ENCODE results near the gene DERA. TPM values are rescaled to one million over a fixed set of nuclear protein-coding genes. Genes with fewer than 3 reads are reported as not detected.
A peak's percentile ranks its signal among the peaks of the same experiment; 100 is the strongest.

The DERA gene
- total and polyA plus RNA-seq, 2 donors (not counting 1 experiment from before 2014, with no cell fraction given) = 48.2 to 51.5 TPM

DNA sequence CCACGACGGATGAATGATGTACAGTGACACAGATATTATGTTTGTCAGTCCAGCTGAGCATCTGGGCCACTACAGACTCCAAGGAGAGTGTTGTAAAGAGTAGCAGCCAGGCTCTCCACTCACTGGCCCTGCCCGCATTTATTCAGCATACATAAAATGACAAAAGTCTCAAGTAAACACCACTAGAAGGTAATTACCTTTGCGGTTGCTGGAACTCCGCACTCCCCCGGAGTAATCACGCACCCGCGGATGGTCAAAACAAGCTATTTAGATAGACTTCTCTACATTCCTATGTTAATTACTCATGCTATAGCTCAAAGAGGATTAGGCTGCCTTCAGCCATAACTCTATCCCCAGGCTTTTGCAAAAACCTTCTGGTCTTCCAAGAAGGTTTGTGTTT is 47.8 kb upstream of the DERA start:
- no peak overlapping the region for H3K4me3 ChIP-seq (replicated peaks in 1 of 4; ENCODE audit: control extremely low read depth in 1 of 4, insufficient read depth in 1 of 4, low read depth in 3 of 4, low read length in 4 of 4)
- TF ChIP-seq CTCF (conservative IDR thresholded peaks at IDR 0.05 in 1 of 2, IDR thresholded peaks at IDR 0.05 in 1 of 2; ENCODE audit: low read depth in 1 of 2, low read length in 2 of 2) (no peak), EZH2 (IDR thresholded peaks at IDR 0.05; ENCODE audit: low read length, missing control alignments) (no peak)
- no peak overlapping the region for H2AFZ ChIP-seq (ENCODE audit: low read length)
- H3K4me2 ChIP-seq (ENCODE audit: extremely low read depth, insufficient read depth, low read length) = no peak overlapping the region
- no peaks in the 10 kb centered on the region for H3K9me3 ChIP-seq (ENCODE audit: control insufficient read depth, insufficient read depth, low read depth, low read length)
- H3K27ac ChIP-seq (ENCODE audit: insufficient read depth, low read length) = no peak overlapping the region
- no peaks in the 10 kb centered on the region for H3K79me2 ChIP-seq (ENCODE audit: control insufficient read depth, insufficient read depth, low read length)
- H3K27me3 ChIP-seq (ENCODE audit: control insufficient read depth, insufficient read depth, low read length) = no peaks in the 10 kb centered on the region
- H3K9ac ChIP-seq (ENCODE audit: insufficient read depth, low read length) = no peak overlapping the region
- H3K36me3 ChIP-seq (ENCODE audit: control insufficient read depth, insufficient read depth, low read length) = no peaks in the 10 kb centered on the region
- no peaks in the 10 kb centered on the region for H4K20me1 ChIP-seq (ENCODE audit: control insufficient read depth, extremely low read depth, insufficient read depth, low read length)
- DNase-seq (ENCODE audit: low read depth in 2 of 2) = no peak
- no peaks in the 10 kb centered on the region for H3K4me1 ChIP-seq (ENCODE audit: control insufficient read depth, extremely low read depth, insufficient read depth, low read length)

DNA sequence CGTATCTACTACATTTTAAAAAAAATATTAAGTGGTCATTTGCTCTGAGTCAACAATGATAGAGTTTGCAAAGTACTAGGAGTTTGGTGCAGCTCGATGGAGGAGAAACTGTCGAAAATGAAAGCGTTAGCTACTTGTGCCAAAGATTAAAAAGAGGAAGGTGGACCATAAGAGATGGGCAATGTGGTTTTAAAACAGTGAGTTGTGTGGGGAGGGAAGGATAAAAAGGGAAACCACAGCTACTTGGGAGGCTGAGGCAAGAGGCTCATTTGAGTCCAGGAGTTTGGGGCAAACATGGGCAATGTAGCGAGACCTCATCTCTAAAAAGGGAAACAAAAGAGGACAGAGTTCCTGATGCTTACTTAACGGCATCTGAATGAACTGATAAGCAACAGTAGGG is 47.1 kb upstream of the DERA start:
- no peak overlapping the region for H2AFZ ChIP-seq (ENCODE audit: low read length)
- no peaks in the 10 kb centered on the region for H3K9me3 ChIP-seq (ENCODE audit: control insufficient read depth, insufficient read depth, low read depth, low read length)
- H3K27ac ChIP-seq (ENCODE audit: insufficient read depth, low read length) = no peak overlapping the region
- no peaks in the 10 kb centered on the region for H3K79me2 ChIP-seq (ENCODE audit: control insufficient read depth, insufficient read depth, low read length)
- H3K27me3 ChIP-seq (ENCODE audit: control insufficient read depth, insufficient read depth, low read length) = no peaks in the 10 kb centered on the region
- no peak overlapping the region for H3K9ac ChIP-seq (ENCODE audit: insufficient read depth, low read length)
- H3K4me1 ChIP-seq (ENCODE audit: control insufficient read depth, extremely low read depth, insufficient read depth, low read length) = no peaks in the 10 kb centered on the region
- H3K4me3 ChIP-seq (replicated peaks in 1 of 4; ENCODE audit: control extremely low read depth in 1 of 4, insufficient read depth in 1 of 4, low read depth in 3 of 4, low read length in 4 of 4) = no peak overlapping the region
- H3K36me3 ChIP-seq (ENCODE audit: control insufficient read depth, insufficient read depth, low read length) = no peaks in the 10 kb centered on the region
- no peaks in the 10 kb centered on the region for H4K20me1 ChIP-seq (ENCODE audit: control insufficient read depth, extremely low read depth, insufficient read depth, low read length)
- TF ChIP-seq EZH2 (IDR thresholded peaks at IDR 0.05; ENCODE audit: low read length, missing control alignments) = no peak
- no peak overlapping the region for H3K4me2 ChIP-seq (ENCODE audit: extremely low read depth, insufficient read depth, low read length)
- DNase-seq (ENCODE audit: low read depth in 2 of 2) = no peak

- H3K36me3 ChIP-seq (ENCODE audit: control insufficient read depth, insufficient read depth, low read length) = no peaks in the 10 kb centered on the region
- H3K4me1 ChIP-seq (ENCODE audit: control insufficient read depth, extremely low read depth, insufficient read depth, low read length) = no peaks in the 10 kb centered on the region
- no peaks in the 10 kb centered on the region for H3K79me2 ChIP-seq (ENCODE audit: control insufficient read depth, insufficient read depth, low read length)
- H2AFZ ChIP-seq (ENCODE audit: low read length) = no peak overlapping the region
- no peak overlapping the region for H3K4me2 ChIP-seq (ENCODE audit: extremely low read depth, insufficient read depth, low read length)
- no peak overlapping the region for H3K4me3 ChIP-seq (replicated peaks in 1 of 4; ENCODE audit: control extremely low read depth in 1 of 4, insufficient read depth in 1 of 4, low read depth in 3 of 4, low read length in 4 of 4)
- H3K27ac ChIP-seq (ENCODE audit: insufficient read depth, low read length) = no peak overlapping the region
- H3K9me3 ChIP-seq (ENCODE audit: control insufficient read depth, insufficient read depth, low read depth, low read length) = no peaks in the 10 kb centered on the region
- no peaks in the 10 kb centered on the region for H3K27me3 ChIP-seq (ENCODE audit: control insufficient read depth, insufficient read depth, low read length)
- peak in 1 of 2 donors; percentile 51 for DNase-seq (ENCODE audit: low read depth in 2 of 2)
- TF ChIP-seq EZH2 (IDR thresholded peaks at IDR 0.05; ENCODE audit: low read length, missing control alignments) (no peak), CTCF (conservative IDR thresholded peaks at IDR 0.05 in 1 of 2, IDR thresholded peaks at IDR 0.05 in 1 of 2; ENCODE audit: low read depth in 1 of 2, low read length in 2 of 2) (no peak)
- no peak overlapping the region for H3K9ac ChIP-seq (ENCODE audit: insufficient read depth, low read length)
- H4K20me1 ChIP-seq (ENCODE audit: control insufficient read depth, extremely low read depth, insufficient read depth, low read length) = no peaks in the 10 kb centered on the region
These were observed 42.9 kb upstream of the DERA start for GRCh38 chr12:15868186-15868585.

Data from fibroblast of lung (primary cell).